Measurements from ENCODE around the gene IMMP2L.

The IMMP2L gene

GRCh38 chr7:110646804-110647203 lies 915.5 kb downstream of the IMMP2L start:
- in situ Hi-C loops (cut with HindIII; ENCODE audit: low sequenced_read_pairs): no loop called here
- H3K4me3 ChIP-seq (ENCODE audit: low read depth, low read length): no peak overlapping the region
- TF ChIP-seq, protein P1, sequence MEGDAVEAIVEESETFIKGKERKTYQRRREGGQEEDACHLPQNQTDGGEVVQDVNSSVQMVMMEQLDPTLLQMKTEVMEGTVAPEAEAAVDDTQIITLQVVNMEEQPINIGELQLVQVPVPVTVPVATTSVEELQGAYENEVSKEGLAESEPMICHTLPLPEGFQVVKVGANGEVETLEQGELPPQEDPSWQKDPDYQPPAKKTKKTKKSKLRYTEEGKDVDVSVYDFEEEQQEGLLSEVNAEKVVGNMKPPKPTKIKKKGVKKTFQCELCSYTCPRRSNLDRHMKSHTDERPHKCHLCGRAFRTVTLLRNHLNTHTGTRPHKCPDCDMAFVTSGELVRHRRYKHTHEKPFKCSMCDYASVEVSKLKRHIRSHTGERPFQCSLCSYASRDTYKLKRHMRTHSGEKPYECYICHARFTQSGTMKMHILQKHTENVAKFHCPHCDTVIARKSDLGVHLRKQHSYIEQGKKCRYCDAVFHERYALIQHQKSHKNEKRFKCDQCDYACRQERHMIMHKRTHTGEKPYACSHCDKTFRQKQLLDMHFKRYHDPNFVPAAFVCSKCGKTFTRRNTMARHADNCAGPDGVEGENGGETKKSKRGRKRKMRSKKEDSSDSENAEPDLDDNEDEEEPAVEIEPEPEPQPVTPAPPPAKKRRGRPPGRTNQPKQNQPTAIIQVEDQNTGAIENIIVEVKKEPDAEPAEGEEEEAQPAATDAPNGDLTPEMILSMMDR (IDR thresholded peaks at IDR 0.05; ENCODE audit: low read depth, low read length): no peak
- DNase-seq (ENCODE audit: low read depth, low spot score): no peak

DNA sequence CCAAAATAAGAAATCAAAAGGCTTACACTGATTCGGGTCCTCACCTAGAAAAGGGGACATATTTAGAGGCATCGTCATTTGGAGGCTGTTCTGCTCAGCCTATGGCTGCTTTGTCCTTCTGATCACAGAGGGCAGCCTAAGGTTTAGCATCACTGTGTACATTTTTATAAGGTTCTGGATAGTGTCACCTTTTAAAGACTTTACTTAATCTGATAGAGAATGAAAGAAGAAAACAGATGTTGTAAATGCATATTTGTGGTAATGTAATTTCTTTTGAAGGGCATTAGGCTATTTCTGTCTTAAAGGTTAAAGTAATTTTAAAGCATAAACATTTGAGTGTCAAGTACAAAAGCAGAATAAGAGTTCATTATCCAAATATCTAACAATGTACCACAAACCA lies 916.7 kb downstream of the IMMP2L start:
- TF ChIP-seq, protein P1 (IDR thresholded peaks at IDR 0.05; ENCODE audit: low read depth, low read length): no peak
- no peak overlapping the region for H3K4me3 ChIP-seq (ENCODE audit: low read depth, low read length)
- in situ Hi-C loops (cut with HindIII; ENCODE audit: low sequenced_read_pairs): no loop called here
- no peak for DNase-seq (ENCODE audit: low read depth, low spot score)

DNA sequence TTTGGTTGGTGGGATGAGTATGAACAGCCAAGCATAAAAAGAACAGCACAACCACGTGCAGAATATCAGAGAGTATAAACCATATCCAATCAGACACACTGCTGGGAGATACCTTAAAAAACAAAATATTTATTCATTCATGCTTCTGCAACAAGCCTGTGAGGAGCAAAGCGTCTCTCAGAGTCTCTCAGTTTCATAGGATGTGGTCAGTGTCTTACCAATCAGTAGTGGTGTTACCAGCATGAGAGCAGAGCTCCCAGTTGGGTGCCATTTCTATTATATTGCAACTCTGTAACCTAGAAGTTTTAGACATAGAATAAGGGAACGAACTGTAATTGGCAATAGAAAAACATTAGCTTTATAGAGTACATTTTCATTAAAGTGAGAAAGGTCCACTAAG lies 917.2 kb downstream of the IMMP2L start:
- DNase-seq (ENCODE audit: low read depth, low spot score): no peak
- TF ChIP-seq, protein P1 (IDR thresholded peaks at IDR 0.05; ENCODE audit: low read depth, low read length): no peak
- in situ Hi-C loops (cut with HindIII; ENCODE audit: low sequenced_read_pairs): no loop called here
- H3K4me3 ChIP-seq (ENCODE audit: low read depth, low read length): no peak overlapping the region

DNA sequence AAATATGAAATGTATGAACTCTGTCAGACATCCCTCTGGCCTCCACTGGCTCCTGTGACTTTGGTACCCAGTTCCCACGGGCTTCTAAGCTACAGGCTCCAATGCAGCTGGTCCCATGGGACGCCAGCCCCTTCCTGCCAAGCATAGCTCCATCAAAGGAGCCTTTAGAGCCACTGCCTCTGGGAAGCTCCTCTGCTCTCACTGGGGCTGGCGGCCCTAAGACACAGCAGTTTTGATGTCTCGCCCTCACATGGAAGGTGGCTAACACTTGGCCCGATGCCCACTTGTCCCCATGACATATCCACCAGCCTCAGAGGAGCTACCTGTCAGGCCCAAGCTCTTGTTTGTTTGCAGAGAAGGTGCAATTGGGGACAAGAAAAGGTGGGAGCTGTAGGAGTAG lies 925.0 kb downstream of the IMMP2L start:
- H3K4me3 ChIP-seq (ENCODE audit: low read depth, low read length): no peak overlapping the region
- DNase-seq (ENCODE audit: low read depth, low spot score): no peak
- in situ Hi-C loops (cut with HindIII; ENCODE audit: low sequenced_read_pairs): no loop called here
- TF ChIP-seq, protein P1 (IDR thresholded peaks at IDR 0.05; ENCODE audit: low read depth, low read length): no peak

DNA sequence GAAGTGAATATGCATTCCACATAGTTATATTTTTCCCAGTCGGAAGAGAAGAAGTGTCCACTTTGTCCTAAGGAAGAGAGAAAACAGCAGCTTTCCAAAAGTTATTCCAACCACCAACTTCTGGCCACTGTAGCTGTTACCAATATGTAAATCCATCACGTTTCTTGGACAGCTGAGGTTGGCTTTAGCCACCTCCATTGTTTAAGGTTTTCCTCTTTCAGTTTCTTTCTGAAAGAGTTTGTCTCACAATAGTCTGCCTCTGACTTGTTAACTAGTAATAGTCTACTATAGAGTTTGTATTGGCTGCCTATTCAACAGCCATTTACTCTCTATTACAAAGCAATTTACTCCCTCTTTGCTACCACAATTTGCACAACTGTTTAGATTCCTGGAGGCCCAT lies 929.0 kb downstream of the IMMP2L start:
- H3K4me3 ChIP-seq (ENCODE audit: low read depth, low read length): no peak overlapping the region
- in situ Hi-C loops (cut with HindIII; ENCODE audit: low sequenced_read_pairs): no loop called here
- no peak for DNase-seq (ENCODE audit: low read depth, low spot score)
- TF ChIP-seq, protein P1 (IDR thresholded peaks at IDR 0.05; ENCODE audit: low read depth, low read length): no peak

DNA sequence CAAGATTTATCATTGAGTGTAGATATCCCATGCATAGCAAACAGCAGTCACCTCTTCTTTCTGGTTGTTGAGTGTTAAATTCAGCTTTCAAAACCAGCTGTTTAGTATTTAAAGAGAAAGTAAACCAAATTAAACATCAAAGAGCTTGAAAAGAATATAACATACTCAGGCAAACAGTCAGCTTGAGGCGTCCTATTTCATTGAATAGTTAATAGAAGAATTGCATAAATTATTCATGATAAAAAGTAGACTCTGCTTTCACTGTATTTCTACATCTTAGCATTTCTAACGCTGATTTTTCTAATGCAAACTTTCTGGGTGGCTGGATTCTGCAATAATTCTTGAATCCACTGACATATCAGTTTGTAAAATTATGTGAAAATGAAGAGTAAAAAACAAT lies 935.9 kb downstream of the IMMP2L start:
- TF ChIP-seq, protein P1 (IDR thresholded peaks at IDR 0.05; ENCODE audit: low read depth, low read length): no peak
- H3K4me3 ChIP-seq (ENCODE audit: low read depth, low read length): no peak overlapping the region
- in situ Hi-C loops (cut with HindIII; ENCODE audit: low sequenced_read_pairs): no loop called here
- DNase-seq (ENCODE audit: low read depth, low spot score): no peak

- TF ChIP-seq, protein P1 (IDR thresholded peaks at IDR 0.05; ENCODE audit: low read depth, low read length): no peak
- in situ Hi-C loops (cut with HindIII; ENCODE audit: low sequenced_read_pairs): no loop called here
- no peak overlapping the region for H3K4me3 ChIP-seq (ENCODE audit: low read depth, low read length)
- DNase-seq (ENCODE audit: low read depth, low spot score): no peak
These were observed 937.0 kb downstream of the IMMP2L start for GRCh38 chr7:110625294-110625693.
